ENCODE results near the gene FBXO24. TPM values are rescaled to one million over a fixed set of nuclear protein-coding genes. Genes with fewer than 3 reads are reported as not detected.

The FBXO24 gene
- total and polyA plus RNA-seq, 10 of the 15 experiments (the other 5 are each of a cell fraction or from before 2014, with no cell fraction given) = 0.11 to 0.96 (median 0.27) TPM; not detected in 4

DNA sequence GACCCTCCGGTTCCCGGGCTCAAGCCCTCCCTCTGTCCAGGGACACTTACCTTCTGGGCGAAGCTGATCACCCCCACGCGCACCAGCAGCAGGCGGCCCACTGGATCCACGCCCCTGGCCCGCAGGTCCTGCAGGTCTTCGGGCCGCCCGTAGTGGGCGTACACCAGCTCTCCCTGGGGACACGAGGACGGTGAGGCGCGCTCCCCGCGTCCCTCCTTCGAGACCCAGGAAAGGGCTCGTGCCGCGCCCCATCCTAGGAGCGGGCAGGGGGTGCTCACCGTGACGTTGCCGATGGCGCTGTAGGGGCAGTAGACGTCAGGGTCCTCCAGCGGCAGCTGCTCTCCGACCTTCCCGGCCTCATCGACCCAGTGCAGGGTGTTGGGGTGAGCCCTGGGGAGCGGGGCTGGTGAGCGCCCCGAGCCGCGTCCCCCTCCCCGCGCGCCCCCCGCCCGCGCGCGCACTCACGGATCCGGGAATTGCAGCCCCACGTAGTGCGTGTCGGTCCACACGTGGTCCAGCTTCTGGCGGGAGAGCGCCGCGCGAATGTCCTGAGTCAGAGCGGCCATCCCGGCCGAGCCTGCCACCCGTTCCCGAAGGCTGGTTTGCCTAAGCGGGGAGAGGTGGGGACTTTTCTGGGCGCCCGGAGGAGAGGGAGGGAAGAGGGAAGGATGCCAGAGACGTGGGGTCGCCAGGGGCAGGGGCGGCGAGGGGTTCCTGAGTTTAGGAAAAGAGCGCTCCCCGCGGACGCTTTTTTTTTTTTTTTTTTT is 47.0 kb downstream of the FBXO24 start (continued):
- TF ChIP-seq, protein P1, sequence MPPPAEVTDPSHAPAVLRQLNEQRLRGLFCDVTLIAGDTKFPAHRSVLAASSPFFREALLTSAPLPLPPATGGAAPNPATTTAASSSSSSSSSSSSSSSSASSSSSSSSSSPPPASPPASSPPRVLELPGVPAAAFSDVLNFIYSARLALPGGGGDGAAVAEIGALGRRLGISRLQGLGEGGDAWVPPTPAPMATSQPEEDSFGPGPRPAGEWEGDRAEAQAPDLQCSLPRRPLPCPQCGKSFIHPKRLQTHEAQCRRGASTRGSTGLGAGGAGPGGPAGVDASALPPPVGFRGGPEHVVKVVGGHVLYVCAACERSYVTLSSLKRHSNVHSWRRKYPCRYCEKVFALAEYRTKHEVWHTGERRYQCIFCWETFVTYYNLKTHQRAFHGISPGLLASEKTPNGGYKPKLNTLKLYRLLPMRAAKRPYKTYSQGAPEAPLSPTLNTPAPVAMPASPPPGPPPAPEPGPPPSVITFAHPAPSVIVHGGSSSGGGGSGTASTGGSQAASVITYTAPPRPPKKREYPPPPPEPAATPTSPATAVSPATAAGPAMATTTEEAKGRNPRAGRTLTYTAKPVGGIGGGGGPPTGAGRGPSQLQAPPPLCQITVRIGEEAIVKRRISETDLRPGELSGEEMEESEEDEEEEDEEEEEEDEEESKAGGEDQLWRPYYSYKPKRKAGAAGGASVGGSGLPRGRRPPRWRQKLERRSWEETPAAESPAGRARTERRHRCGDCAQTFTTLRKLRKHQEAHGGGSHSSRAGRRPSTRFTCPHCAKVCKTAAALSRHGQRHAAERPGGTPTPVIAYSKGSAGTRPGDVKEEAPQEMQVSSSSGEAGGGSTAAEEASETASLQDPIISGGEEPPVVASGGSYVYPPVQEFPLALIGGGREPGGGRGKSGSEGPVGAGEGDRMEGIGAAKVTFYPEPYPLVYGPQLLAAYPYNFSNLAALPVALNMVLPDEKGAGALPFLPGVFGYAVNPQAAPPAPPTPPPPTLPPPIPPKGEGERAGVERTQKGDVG (CRISPR knock-in tag; IDR thresholded peaks at IDR 0.05) = no peak
- TF ChIP-seq PAX5 (IDR thresholded peaks at IDR 0.05; ENCODE audit: borderline replicate concordance, low read depth, low read length) (no peak), YBX1 (IDR thresholded peaks at IDR 0.05) (no peak), PAX8 (IDR thresholded peaks at IDR 0.05) (no peak), TCF3 (IDR thresholded peaks at IDR 0.05; ENCODE audit: borderline replicate concordance, insufficient read depth, low read depth, low read length) (no peak), ZSCAN29 (IDR thresholded peaks at IDR 0.05) (no peak), WRNIP1 (IDR thresholded peaks at IDR 0.05; ENCODE audit: borderline replicate concordance, low read depth, low read length) (no peak), SP1 (IDR thresholded peaks at IDR 0.05; ENCODE audit: low read depth, low read length) (no peak), SREBF1 (IDR thresholded peaks at IDR 0.05; ENCODE audit: low read length) (no peak), RCOR1 (conservative IDR thresholded peaks at IDR 0.05; ENCODE audit: low read depth, low read length) (no peak), RB1 (IDR thresholded peaks at IDR 0.05; ENCODE audit: borderline replicate concordance) (peak; percentile 63; the same call in 1 of the 2 replicates), GABPA (IDR thresholded peaks at IDR 0.05; ENCODE audit: low read depth) (no peak), KDM1A (IDR thresholded peaks at IDR 0.05; ENCODE audit: borderline replicate concordance) (no peak), GATAD2B (conservative IDR thresholded peaks at IDR 0.05; ENCODE audit: low read depth) (peak; percentile 58), ZNF274 (IDR thresholded peaks at IDR 0.05; ENCODE audit: insufficient read depth, insufficient read length) (no peak), LARP7 (IDR thresholded peaks at IDR 0.05) (peak; percentile 27; the same call in 1 of the 2 replicates), RELA (IDR thresholded peaks at IDR 0.05; ENCODE audit: borderline replicate concordance, partially characterized antibody) (no peak), SPI1 (IDR thresholded peaks at IDR 0.05; ENCODE audit: borderline replicate concordance, insufficient read depth, low read depth, low read length) (no peak), SMAD5 (IDR thresholded peaks at IDR 0.05; ENCODE audit: low read depth) (no peak), MEF2B (IDR thresholded peaks at IDR 0.05; ENCODE audit: partially characterized antibody, poor library complexity, severe bottlenecking) (peak; percentile 96), BCL11A (IDR thresholded peaks at IDR 0.05; ENCODE audit: low read depth, low read length) (no peak)
- TF ChIP-seq, protein P2, sequence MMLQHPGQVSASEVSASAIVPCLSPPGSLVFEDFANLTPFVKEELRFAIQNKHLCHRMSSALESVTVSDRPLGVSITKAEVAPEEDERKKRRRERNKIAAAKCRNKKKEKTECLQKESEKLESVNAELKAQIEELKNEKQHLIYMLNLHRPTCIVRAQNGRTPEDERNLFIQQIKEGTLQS (IDR thresholded peaks at IDR 0.05; ENCODE audit: borderline replicate concordance, extremely low read depth, low read depth, low read length) = no peak
- TF ChIP-seq, protein P3, sequence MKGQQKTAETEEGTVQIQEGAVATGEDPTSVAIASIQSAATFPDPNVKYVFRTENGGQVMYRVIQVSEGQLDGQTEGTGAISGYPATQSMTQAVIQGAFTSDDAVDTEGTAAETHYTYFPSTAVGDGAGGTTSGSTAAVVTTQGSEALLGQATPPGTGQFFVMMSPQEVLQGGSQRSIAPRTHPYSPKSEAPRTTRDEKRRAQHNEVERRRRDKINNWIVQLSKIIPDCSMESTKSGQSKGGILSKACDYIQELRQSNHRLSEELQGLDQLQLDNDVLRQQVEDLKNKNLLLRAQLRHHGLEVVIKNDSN (IDR thresholded peaks at IDR 0.05; ENCODE audit: borderline replicate concordance, extremely low read length, insufficient read depth, low read depth, low read length) = no peak
- TF ChIP-seq, protein P4, sequence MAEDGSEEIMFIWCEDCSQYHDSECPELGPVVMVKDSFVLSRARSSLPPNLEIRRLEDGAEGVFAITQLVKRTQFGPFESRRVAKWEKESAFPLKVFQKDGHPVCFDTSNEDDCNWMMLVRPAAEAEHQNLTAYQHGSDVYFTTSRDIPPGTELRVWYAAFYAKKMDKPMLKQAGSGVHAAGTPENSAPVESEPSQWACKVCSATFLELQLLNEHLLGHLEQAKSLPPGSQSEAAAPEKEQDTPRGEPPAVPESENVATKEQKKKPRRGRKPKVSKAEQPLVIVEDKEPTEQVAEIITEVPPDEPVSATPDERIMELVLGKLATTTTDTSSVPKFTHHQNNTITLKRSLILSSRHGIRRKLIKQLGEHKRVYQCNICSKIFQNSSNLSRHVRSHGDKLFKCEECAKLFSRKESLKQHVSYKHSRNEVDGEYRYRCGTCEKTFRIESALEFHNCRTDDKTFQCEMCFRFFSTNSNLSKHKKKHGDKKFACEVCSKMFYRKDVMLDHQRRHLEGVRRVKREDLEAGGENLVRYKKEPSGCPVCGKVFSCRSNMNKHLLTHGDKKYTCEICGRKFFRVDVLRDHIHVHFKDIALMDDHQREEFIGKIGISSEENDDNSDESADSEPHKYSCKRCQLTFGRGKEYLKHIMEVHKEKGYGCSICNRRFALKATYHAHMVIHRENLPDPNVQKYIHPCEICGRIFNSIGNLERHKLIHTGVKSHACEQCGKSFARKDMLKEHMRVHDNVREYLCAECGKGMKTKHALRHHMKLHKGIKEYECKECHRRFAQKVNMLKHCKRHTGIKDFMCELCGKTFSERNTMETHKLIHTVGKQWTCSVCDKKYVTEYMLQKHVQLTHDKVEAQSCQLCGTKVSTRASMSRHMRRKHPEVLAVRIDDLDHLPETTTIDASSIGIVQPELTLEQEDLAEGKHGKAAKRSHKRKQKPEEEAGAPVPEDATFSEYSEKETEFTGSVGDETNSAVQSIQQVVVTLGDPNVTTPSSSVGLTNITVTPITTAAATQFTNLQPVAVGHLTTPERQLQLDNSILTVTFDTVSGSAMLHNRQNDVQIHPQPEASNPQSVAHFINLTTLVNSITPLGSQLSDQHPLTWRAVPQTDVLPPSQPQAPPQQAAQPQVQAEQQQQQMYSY (CRISPR knock-in tag; IDR thresholded peaks at IDR 0.05) = no peak

Data from GM12878 (cell line).